Stomach (tissue), 9 donors: Measurements from ENCODE around the gene KRTAP5-7. TPM values are rescaled to one million over a fixed set of nuclear protein-coding genes. Genes with fewer than 3 reads are reported as not detected.
"Not testable (repeated sequence)": the region's sequence is repeated elsewhere in the genome, so short reads cannot be mapped to it uniquely, and the experiment has no call there.

Source experiments
- DNase-seq, 2 donors: peaks; one replicate each; pipeline versions ENCODE4 v3.0.0 to v3.0.0-alpha.2; 2013 to 2019
- H3K27ac ChIP-seq, 5 donors: fragments of 200-600 bp in 4 of 5; sonication (generic) in 4 of 5; one replicate each; pipeline ENCODE4 v1.5.1; 2013 to 2019; ENCODE audit warnings: mild to moderate bottlenecking in 1 of 5, moderate library complexity in 1 of 5
- H3K27me3 ChIP-seq, 3 donors: fragments of 200-600 bp; sonication (generic); one replicate each; pipeline ENCODE4 v1.5.1; 2017 to 2019; ENCODE audit warnings: mixed run types in 1 of 3
- H3K36me3 ChIP-seq, 4 donors: fragments of 200-600 bp; sonication (generic); 1 replicate in 3 of 4; 2 replicates in 1 of 4; pipeline ENCODE4 v1.5.1; 2016 to 2019
- H3K4me1 ChIP-seq, 4 donors: fragments of 200-600 bp; sonication (generic); one replicate each; pipeline ENCODE4 v1.5.1; 2016 to 2019
- H3K4me3 ChIP-seq, 4 donors: fragments of 200-600 bp; sonication (generic) in 3 of 4; one replicate each; pipeline ENCODE4 v1.5.1; 2016 to 2019; ENCODE audit warnings: mild to moderate bottlenecking in 1 of 4
- H3K9me3 ChIP-seq, 4 donors: fragments of 200-600 bp; sonication (generic); one replicate each; pipeline ENCODE4 v1.5.1; 2016 to 2019
- EP300 ChIP-seq: sonication (generic); formaldehyde crosslinking; IDR thresholded peaks from one replicate; pipeline ENCODE4 v1.6.1; 2017; ENCODE audit warnings: antibody characterized with exemption
- POLR2A ChIP-seq, 4 donors: fragments of 450-650 bp; IDR thresholded peaks; one replicate each; pipeline ENCODE4 v1.6.1; 2016; ENCODE audit warnings: antibody characterized with exemption in 4 of 4, control low read depth in 2 of 4, mild to moderate bottlenecking in 1 of 4, moderate library complexity in 1 of 4
- POLR2AphosphoS5 ChIP-seq, 3 donors: sonication (generic); formaldehyde crosslinking; IDR thresholded peaks; one replicate each; pipeline ENCODE4 v1.6.1; 2016; ENCODE audit warnings: antibody characterized with exemption in 3 of 3
- WGBS, 5 donors: extraction: QIAGEN DNeasy Blood & Tissue Kit in 3 of 5; methylation state at CpG; one replicate each; pipeline versions ENCODE4 v1.1.5 to v1.1.7; 2013 to 2018; 5-methylcytosine and 5-hydroxymethylcytosine counted together
- intact Hi-C: fragments of 100-400 bp; cut with DNase I; formaldehyde crosslinking; loops from one replicate; pipeline ENCODE4 v1.15.1; 2023; ENCODE audit warnings: low total_unique reads
- polyA plus RNA-seq, 3 donors: library from polyadenylated mRNA; stranded (reverse); fragments of 200-250 nt; gene quantifications; one replicate each; pipeline ENCODE4 v1.2.3, GENCODE V29; 2013
- total RNA-seq, 5 donors: library from RNA; depleted of rRNA; stranded (reverse); fragments of >200 nt; gene quantifications; one replicate each; pipeline versions ENCODE4 v1.1.0 to v1.2.3, GENCODE V29; 2014 to 2016
- TF ChIP-seq, protein P1 (sequence below), 7 experiments: fragments of 450-650 bp in 4 of 7; fragments of 200-600 bp in 3 of 7; sonication (generic) in 3 of 7; IDR thresholded peaks; one replicate each; pipeline ENCODE4 v1.5.1; 2016 to 2019; ENCODE audit warnings: antibody characterized with exemption in 7 of 7, control low read depth in 2 of 7, mild to moderate bottlenecking in 1 of 7
- donor health status: healthy with polysubstance abuse.
- donor health status: Bipolar disorder and iron deficiency.
- donor health status: healthy.

KRTAP5-7 gene
- total and polyA plus RNA-seq, 8 donors: 0.10 to 4.8 TPM; not detected in 6

GRCh38 chr11:71535825-71536224 lies 8.8 kb downstream of the KRTAP5-7 start:
- no peak for DNase-seq
- H3K4me1 ChIP-seq: no peaks in the 10 kb centered on the region
- WGBS, 5 donors: 87 to 99% (median 97%) methylated on average over 9 of the region's 9 CpGs

DNA sequence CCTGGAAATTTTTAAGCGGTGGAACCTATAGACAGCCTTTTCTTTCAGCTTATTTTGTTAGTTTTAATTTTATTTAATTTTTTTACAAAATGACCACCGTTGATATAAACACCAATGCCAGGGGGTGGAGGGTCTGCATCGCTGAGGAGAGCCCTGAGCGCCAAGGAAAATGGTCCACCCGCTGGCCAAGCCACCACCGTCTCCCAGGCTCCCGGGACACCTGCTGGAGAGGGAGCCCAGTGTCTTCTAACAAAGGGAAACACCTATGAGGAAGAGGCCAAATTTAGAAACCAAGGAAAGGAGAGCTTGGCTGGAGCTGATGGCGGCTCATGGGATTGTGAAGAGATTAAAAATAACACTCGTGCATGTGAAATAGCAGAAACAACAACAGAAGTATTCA lies 10.5 kb downstream of the KRTAP5-7 start:
- Histone ChIP-seq H3K4me1 (no peaks in the 10 kb centered on the region), H3K4me3 (no peak overlapping the region), H3K27me3 (no peaks in the 10 kb centered on the region), H3K36me3 (no peaks in the 10 kb centered on the region), H3K9me3 (no peaks in the 10 kb centered on the region), H3K27ac (no peak overlapping the region)
- intact Hi-C loops: no loop called here
- no peak for TF ChIP-seq EP300
- TF ChIP-seq, protein P1, sequence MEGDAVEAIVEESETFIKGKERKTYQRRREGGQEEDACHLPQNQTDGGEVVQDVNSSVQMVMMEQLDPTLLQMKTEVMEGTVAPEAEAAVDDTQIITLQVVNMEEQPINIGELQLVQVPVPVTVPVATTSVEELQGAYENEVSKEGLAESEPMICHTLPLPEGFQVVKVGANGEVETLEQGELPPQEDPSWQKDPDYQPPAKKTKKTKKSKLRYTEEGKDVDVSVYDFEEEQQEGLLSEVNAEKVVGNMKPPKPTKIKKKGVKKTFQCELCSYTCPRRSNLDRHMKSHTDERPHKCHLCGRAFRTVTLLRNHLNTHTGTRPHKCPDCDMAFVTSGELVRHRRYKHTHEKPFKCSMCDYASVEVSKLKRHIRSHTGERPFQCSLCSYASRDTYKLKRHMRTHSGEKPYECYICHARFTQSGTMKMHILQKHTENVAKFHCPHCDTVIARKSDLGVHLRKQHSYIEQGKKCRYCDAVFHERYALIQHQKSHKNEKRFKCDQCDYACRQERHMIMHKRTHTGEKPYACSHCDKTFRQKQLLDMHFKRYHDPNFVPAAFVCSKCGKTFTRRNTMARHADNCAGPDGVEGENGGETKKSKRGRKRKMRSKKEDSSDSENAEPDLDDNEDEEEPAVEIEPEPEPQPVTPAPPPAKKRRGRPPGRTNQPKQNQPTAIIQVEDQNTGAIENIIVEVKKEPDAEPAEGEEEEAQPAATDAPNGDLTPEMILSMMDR (IDR thresholded peaks at IDR 0.05): no peak
- TF ChIP-seq POLR2AphosphoS5 (IDR thresholded peaks at IDR 0.05): no peak
- no peak for TF ChIP-seq POLR2A (IDR thresholded peaks at IDR 0.05)
- no peak for DNase-seq
- WGBS, 5 donors: 77 to 84% (median 80%) methylated on average over 9 of the region's 9 CpGs

More at GRCh38 chr11:71535825-71536224, 8.8 kb downstream of the KRTAP5-7 start:
- Histone ChIP-seq H3K27ac (no peak overlapping the region), H3K4me3 (no peak overlapping the region), H3K9me3 (no peaks in the 10 kb centered on the region), H3K27me3 (no peaks in the 10 kb centered on the region), H3K36me3 (no peaks in the 10 kb centered on the region)
- intact Hi-C loops: no loop called here
- no peak for TF ChIP-seq POLR2AphosphoS5 (IDR thresholded peaks at IDR 0.05)
- no peak for TF ChIP-seq EP300
- no peak for TF ChIP-seq POLR2A (IDR thresholded peaks at IDR 0.05)
- TF ChIP-seq, protein P1 (IDR thresholded peaks at IDR 0.05): no peak

- DNase-seq, H3K27me3 ChIP-seq, H3K36me3 ChIP-seq, H3K9me3 ChIP-seq, H3K27ac ChIP-seq, H3K4me1 ChIP-seq, intact Hi-C loops, H3K4me3 ChIP-seq: not testable (repeated sequence)
- whole genome bisulfite sequencing, 5 donors: 57 to 80% (median 68%) methylated on average over 1 to 4 of the region's 4 CpGs; no CpG with 5 or more reads in 1 of the 5 donors
Measured at GRCh38 chr11:71537977-71538665, 11.1 kb downstream of the KRTAP5-7 start, which contains the start of gene KRTAP5-8. KRTAP5-8 (plus strand) TSS chr11:71538025; CDS start chr11:71538056, 31 bp downstream.

DNA sequence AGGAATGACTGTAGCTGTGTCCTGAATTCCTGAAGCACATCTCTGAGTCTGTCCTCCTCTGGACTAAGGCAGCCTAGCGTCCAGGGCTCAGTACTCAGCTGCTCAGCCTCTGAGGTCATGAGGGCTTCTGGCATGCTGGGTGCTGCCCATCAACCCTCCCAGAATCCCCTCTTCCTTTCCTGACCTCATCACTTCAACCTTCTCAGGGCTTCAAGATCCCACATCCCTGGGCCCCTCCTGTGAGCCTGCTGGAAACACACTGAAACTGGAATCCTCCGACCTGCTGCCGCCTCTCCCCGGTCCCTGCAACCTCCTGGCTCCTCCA lies 11.6 kb downstream of the KRTAP5-7 start:
- intact Hi-C loops: no loop called here
- Histone ChIP-seq H3K4me1 (no peaks in the 10 kb centered on the region), H3K36me3 (no peaks in the 10 kb centered on the region), H3K4me3 (no peak overlapping the region), H3K27ac (no peak overlapping the region), H3K9me3 (no peaks in the 10 kb centered on the region), H3K27me3 (no peaks in the 10 kb centered on the region)
- DNase-seq: no peak
- TF ChIP-seq POLR2AphosphoS5 (IDR thresholded peaks at IDR 0.05) (no peak), POLR2A (IDR thresholded peaks at IDR 0.05) (no peak), EP300 (no peak)
- TF ChIP-seq, protein P1 (IDR thresholded peaks at IDR 0.05): no peak
- 80 to 91% (median 87%) methylated on average over 4 of the region's 4 CpGs for WGBS, 5 donors

GRCh38 chr11:71539017-71539416 lies 11.9 kb downstream of the KRTAP5-7 start:
- Histone ChIP-seq H3K4me3 (no peak overlapping the region), H3K27ac (no peak overlapping the region), H3K27me3 (no peaks in the 10 kb centered on the region), H3K9me3 (no peaks in the 10 kb centered on the region), H3K36me3 (no peaks in the 10 kb centered on the region), H3K4me1 (no peaks in the 10 kb centered on the region)
- intact Hi-C loops: no loop called here
- DNase-seq: no peak
- 78 to 81% (median 80%) methylated on average over 11 of the region's 11 CpGs for WGBS, 5 donors
- TF ChIP-seq, protein P1 (IDR thresholded peaks at IDR 0.05): no peak
- TF ChIP-seq EP300 (no peak), POLR2A (IDR thresholded peaks at IDR 0.05) (no peak), POLR2AphosphoS5 (IDR thresholded peaks at IDR 0.05) (no peak)

DNA sequence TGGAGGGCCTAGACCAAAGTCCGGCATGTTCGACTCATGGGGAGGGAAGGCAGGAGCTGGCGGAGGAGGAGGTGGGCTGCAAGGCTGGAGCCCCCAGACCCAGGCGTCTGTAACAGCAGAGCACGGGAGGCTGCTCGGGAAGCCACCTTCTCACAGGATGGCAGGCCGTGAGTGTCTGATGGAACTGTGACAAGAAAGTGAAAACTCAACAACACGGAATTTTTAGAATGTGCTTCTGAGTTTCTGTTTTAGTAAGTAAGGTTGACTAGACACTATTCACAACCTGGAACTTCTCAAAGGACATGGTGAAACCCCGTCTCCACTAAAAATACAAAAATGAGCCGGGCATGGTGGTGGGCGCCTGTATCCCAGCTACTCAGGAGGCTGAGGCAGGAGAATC lies 12.9 kb downstream of the KRTAP5-7 start:
- H3K27ac ChIP-seq, DNase-seq, H3K4me3 ChIP-seq, H3K27me3 ChIP-seq, intact Hi-C loops, H3K4me1 ChIP-seq, H3K9me3 ChIP-seq, H3K36me3 ChIP-seq: not testable (repeated sequence)
- 90 to 95% (median 93%) methylated on average over 10 to 11 of the region's 11 CpGs for WGBS, 5 donors

- H3K4me3 ChIP-seq, intact Hi-C loops, H3K36me3 ChIP-seq, H3K27ac ChIP-seq, H3K4me1 ChIP-seq, H3K9me3 ChIP-seq, H3K27me3 ChIP-seq, DNase-seq: not testable (repeated sequence)
- WGBS, 5 donors: 83 to 88% (median 86%) methylated on average over 9 of the region's 9 CpGs
Measured at GRCh38 chr11:71540521-71541304, 13.6 kb downstream of the KRTAP5-7 start.
